GM12891 (cell line): Measurements from ENCODE around the gene ZSWIM6.

Source experiments
- POLR2AphosphoS5 ChIP-seq: IDR thresholded peaks from 2 replicates; pipeline ENCODE4 v1.6.1; 2011; ENCODE audit warnings: low read depth, low read length, control low read depth
- TAF1 ChIP-seq: IDR thresholded peaks from 2 replicates; pipeline ENCODE4 v1.6.1; 2011; ENCODE audit warnings: low read depth, low read length, control low read depth

GRCh38 chr5:61357745-61358144, 25.7 kb downstream of the ZSWIM6 start:
- TF ChIP-seq POLR2AphosphoS5 (no peak), TAF1 (no peak)
